SK-N-SH (cell line): ENCODE data around the gene NCBP2L. TPM values are rescaled to one million over a fixed set of nuclear protein-coding genes. Genes with fewer than 3 reads are reported as not detected.

Experiments used
- CTCF ChIA-PET: fragments of 300-600, 350-600 bp; formaldehyde crosslinking; extraction: SDS; loops from one replicate; lab custom pipeline; 2021; lab: Yijun Ruan, JAX
- POLR2A ChIA-PET: fragments of 350-600 bp; sonication (Branson Sonifier 250); formaldehyde crosslinking; extraction: SDS; loops from one replicate; lab custom pipeline; 2020; ENCODE audit warnings: antibody characterized with exemption, inconsistent platforms; lab: Yijun Ruan, JAX
- DNase-seq: peaks from one replicate; pipeline ENCODE4 v3.0.0; 2012
- H2AFZ ChIP-seq: fragments of 200-600 bp; sonication (generic); 2 replicates; pipeline ENCODE4 v1.8.1; 2016; ENCODE audit warnings: antibody characterized with exemption, mild to moderate bottlenecking, low read depth
- H3F3A ChIP-seq: fragments of 200-600 bp; sonication (generic); replicated peaks from 2 replicates; pipeline ENCODE3; 2016; ENCODE audit warnings: antibody characterized with exemption, mild to moderate bottlenecking; ENCODE audit not compliant: insufficient read depth
- H3K27ac ChIP-seq, 2 experiments: fragments of 200-500 bp in 1 of 2; fragments of 200-600 bp in 1 of 2; sonication (Bioruptor generic) in 1 of 2; sonication (generic), shearing (Covaris generic) in 1 of 2; 2 replicates each; pipeline versions ENCODE4 v1.5.1 to v1.6.1; 2014 to 2016; ENCODE audit warnings: low read depth in 2 of 2, inconsistent platforms in 1 of 2, low read length in 1 of 2, mild to moderate bottlenecking in 1 of 2, mixed read lengths in 1 of 2
- H3K27me3 ChIP-seq: fragments of 200-600 bp; sonication (generic), shearing (Covaris generic); 2 replicates; pipeline ENCODE4 v1.6.1; 2016; ENCODE audit warnings: mixed run types; ENCODE audit not compliant: insufficient read depth
- H3K36me3 ChIP-seq, 2 experiments: fragments of 200-500 bp in 1 of 2; fragments of 200-600 bp in 1 of 2; sonication (Bioruptor generic) in 1 of 2; sonication (generic) in 1 of 2; replicated peaks in 1 of 2; 2 replicates each; pipeline versions ENCODE3 to v1.5.1; 2014 to 2016; ENCODE audit warnings: low read length in 1 of 2, mild to moderate bottlenecking in 1 of 2; ENCODE audit not compliant: insufficient read depth in 2 of 2, control insufficient read depth in 1 of 2
- H3K4me1 ChIP-seq, 2 experiments: fragments of 200-500 bp in 1 of 2; fragments of 200-600 bp in 1 of 2; sonication (Bioruptor generic) in 1 of 2; sonication (generic), shearing (Covaris generic) in 1 of 2; 2 replicates each; pipeline versions ENCODE4 v1.5.1 to v1.6.1; 2014 to 2016; ENCODE audit warnings: low read depth in 1 of 2, low read length in 1 of 2, mixed run types in 1 of 2; ENCODE audit not compliant: insufficient read depth in 2 of 2, control insufficient read depth in 1 of 2
- H3K4me2 ChIP-seq: fragments of 200-600 bp; sonication (generic), shearing (Covaris generic); 2 replicates; pipeline ENCODE4 v1.6.1; 2017; ENCODE audit warnings: mixed run types
- H3K4me3 ChIP-seq, 2 experiments: fragments of 200-500 bp in 1 of 2; fragments of 200-600 bp in 1 of 2; sonication (Bioruptor generic) in 1 of 2; sonication (generic), shearing (Covaris generic) in 1 of 2; 2 replicates each; pipeline versions ENCODE4 v1.5.1 to v1.8.1; 2014 to 2016; ENCODE audit warnings: low read depth in 2 of 2, inconsistent platforms in 1 of 2, low read length in 1 of 2, mild to moderate bottlenecking in 1 of 2, mixed read lengths in 1 of 2, moderate library complexity in 1 of 2
- H3K79me2 ChIP-seq: fragments of 200-600 bp; sonication (generic); 2 replicates; pipeline ENCODE4 v1.8.1; 2017; ENCODE audit warnings: mild to moderate bottlenecking; ENCODE audit not compliant: insufficient read depth
- H3K9ac ChIP-seq: fragments of 200-600 bp; sonication (generic); 2 replicates; pipeline ENCODE4 v1.6.1; 2017; ENCODE audit warnings: mixed run types
- H3K9me2 ChIP-seq: fragments of 200-600 bp; sonication (generic); 2 replicates; pipeline ENCODE4 v1.6.1; 2017; ENCODE audit warnings: mixed run types
- H3K9me3 ChIP-seq: fragments of 200-600 bp; sonication (generic); 2 replicates; pipeline ENCODE4 v1.6.1; 2017; ENCODE audit warnings: mixed run types, mild to moderate bottlenecking, moderate library complexity
- H4K20me1 ChIP-seq: fragments of 200-600 bp; sonication (generic); 2 replicates; pipeline ENCODE4 v1.6.1; 2017; ENCODE audit warnings: mild to moderate bottlenecking, mixed run types; ENCODE audit not compliant: insufficient read depth
- CHD2 ChIP-seq: fragments of 150-350 bp; IDR thresholded peaks from 2 replicates; pipeline ENCODE4 v1.6.1; 2018; ENCODE audit warnings: low read length; ENCODE audit not compliant: partially characterized antibody
- ELF1 ChIP-seq: IDR thresholded peaks from 2 replicates; pipeline ENCODE4 v1.4.0; 2012
- EP300 ChIP-seq, 2 experiments: IDR thresholded peaks; 2 replicates each; pipeline versions ENCODE4 v1.4.0 to v1.6.1; 2012; ENCODE audit warnings: borderline replicate concordance in 1 of 2, low read depth in 1 of 2, low read length in 1 of 2
- EZH2phosphoT487 ChIP-seq: fragments of 200-600 bp; sonication (generic); IDR thresholded peaks from 2 replicates; pipeline ENCODE4 v1.6.1; 2017; ENCODE audit warnings: low read depth, mixed run types, mild to moderate bottlenecking, antibody characterized with exemption, moderate library complexity, borderline replicate concordance
- GATA2 ChIP-seq: sonication (generic); formaldehyde crosslinking; IDR thresholded peaks from 2 replicates; pipeline ENCODE4 v1.5.0; 2020; ENCODE audit warnings: mild to moderate bottlenecking, missing genetic modification reagents
- NFIC ChIP-seq: IDR thresholded peaks from 2 replicates; pipeline ENCODE4 v1.4.0; 2012; ENCODE audit warnings: borderline replicate concordance
- NRF1 ChIP-seq: IDR thresholded peaks from 2 replicates; pipeline ENCODE4 v1.6.1; 2012; ENCODE audit warnings: low read depth, mild to moderate bottlenecking, low read length
- RAD21 ChIP-seq: IDR thresholded peaks from 2 replicates; pipeline ENCODE4 v1.6.1; 2012; ENCODE audit warnings: mild to moderate bottlenecking, low read length
- SIN3A ChIP-seq: IDR thresholded peaks from 2 replicates; pipeline ENCODE4 v1.6.1; 2012; ENCODE audit warnings: low read depth, mild to moderate bottlenecking, low read length, moderate library complexity, borderline replicate concordance
- TAF1 ChIP-seq: IDR thresholded peaks from 2 replicates; pipeline ENCODE4 v1.6.1; 2012; ENCODE audit warnings: low read depth, mild to moderate bottlenecking, low read length, moderate library complexity, borderline replicate concordance
- TCF12 ChIP-seq: IDR thresholded peaks from 2 replicates; pipeline ENCODE4 v1.4.0; 2012
- YY1 ChIP-seq: IDR thresholded peaks from 2 replicates; pipeline ENCODE4 v1.4.0; 2012; ENCODE audit warnings: low read depth, mild to moderate bottlenecking
- WGBS: methylation state at CpG from one replicate; pipeline ENCODE4 v1.1.6; 2017; ENCODE audit warnings: low lambda C conversion rate; 5-methylcytosine and 5-hydroxymethylcytosine counted together
- polyA plus RNA-seq, 3 experiments: library from polyadenylated mRNA; depleted of rRNA; stranded (reverse); fragments of >200 nt; gene quantifications; 2 replicates each; pipeline ENCODE4 v1.2.3, GENCODE V29; 2012
- TF ChIP-seq, protein P1 (sequence below): fragments of 200-600 bp; sonication (generic); IDR thresholded peaks from 2 replicates; pipeline ENCODE4 v1.6.1; 2017; ENCODE audit warnings: antibody characterized with exemption, mild to moderate bottlenecking, moderate library complexity
- TF ChIP-seq, protein P2 (sequence below): fragments of 150-350 bp; IDR thresholded peaks from 2 replicates; pipeline ENCODE4 v1.6.1; 2017; ENCODE audit warnings: antibody characterized with exemption, low read length, low read depth, borderline replicate concordance
- TF ChIP-seq, protein P3 (sequence below): IDR thresholded peaks from 2 replicates; pipeline ENCODE4 v1.6.1; 2012; ENCODE audit warnings: mild to moderate bottlenecking, low read depth, low read length, moderate library complexity
- TF ChIP-seq, protein P4 (sequence below): fragments of 150-350 bp; IDR thresholded peaks from 2 replicates; pipeline ENCODE4 v1.6.1; 2016; ENCODE audit warnings: mild to moderate bottlenecking, low read depth, low read length

Gene NCBP2L
- polyA plus RNA-seq, 1 of the 3 experiments (the other 2 are of a cell fraction) = not detected

DNA sequence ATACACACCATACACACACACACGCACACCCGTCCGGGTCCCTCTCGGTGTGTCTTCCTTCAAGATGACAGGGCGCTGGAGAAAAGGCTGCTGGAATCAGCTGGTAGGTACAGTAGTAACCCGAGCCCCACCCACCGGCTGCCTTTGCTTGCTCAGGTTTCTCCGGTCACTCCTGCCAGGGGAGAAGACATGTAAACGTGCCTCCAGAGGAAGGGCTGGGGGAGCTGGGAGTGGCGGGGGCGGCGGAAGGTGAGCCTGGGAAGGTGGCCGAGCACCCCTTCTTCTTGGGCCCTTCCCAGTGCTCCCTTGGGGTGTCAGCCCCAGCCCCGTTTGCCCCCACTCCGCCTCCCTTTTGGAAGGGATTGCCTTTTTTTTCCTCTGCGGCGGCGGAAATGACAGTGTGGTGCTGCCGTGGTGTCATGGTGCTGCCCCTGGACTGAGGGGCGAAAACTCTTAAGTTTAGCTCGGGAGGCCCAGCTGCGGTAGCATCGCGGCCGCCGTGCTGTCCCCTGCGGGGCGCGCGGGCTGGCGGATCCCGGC, 48.2 kb downstream of the NCBP2L start, which contains the start of gene MID2:
MID2 (plus strand) TSS at position 169 of the 540 bp plus-strand sequence. CDS start 561 bp downstream, outside the sequence.
- H3K79me2 ChIP-seq = no peaks in the 10 kb centered on the region
- H3K4me2 ChIP-seq = peak within 1 kb of the TSS; percentile 50
- H2AFZ ChIP-seq = no peak within 1 kb of the TSS
- TF ChIP-seq, protein P1, sequence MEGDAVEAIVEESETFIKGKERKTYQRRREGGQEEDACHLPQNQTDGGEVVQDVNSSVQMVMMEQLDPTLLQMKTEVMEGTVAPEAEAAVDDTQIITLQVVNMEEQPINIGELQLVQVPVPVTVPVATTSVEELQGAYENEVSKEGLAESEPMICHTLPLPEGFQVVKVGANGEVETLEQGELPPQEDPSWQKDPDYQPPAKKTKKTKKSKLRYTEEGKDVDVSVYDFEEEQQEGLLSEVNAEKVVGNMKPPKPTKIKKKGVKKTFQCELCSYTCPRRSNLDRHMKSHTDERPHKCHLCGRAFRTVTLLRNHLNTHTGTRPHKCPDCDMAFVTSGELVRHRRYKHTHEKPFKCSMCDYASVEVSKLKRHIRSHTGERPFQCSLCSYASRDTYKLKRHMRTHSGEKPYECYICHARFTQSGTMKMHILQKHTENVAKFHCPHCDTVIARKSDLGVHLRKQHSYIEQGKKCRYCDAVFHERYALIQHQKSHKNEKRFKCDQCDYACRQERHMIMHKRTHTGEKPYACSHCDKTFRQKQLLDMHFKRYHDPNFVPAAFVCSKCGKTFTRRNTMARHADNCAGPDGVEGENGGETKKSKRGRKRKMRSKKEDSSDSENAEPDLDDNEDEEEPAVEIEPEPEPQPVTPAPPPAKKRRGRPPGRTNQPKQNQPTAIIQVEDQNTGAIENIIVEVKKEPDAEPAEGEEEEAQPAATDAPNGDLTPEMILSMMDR = no peak
- TF ChIP-seq NFIC = no peak
- TF ChIP-seq CHD2 = no peak
- no peak for TF ChIP-seq EP300 (IDR thresholded peaks at IDR 0.05; ENCODE audit: borderline replicate concordance in 1 of 2, low read depth in 1 of 2, low read length in 1 of 2)
- TF ChIP-seq, protein P2, sequence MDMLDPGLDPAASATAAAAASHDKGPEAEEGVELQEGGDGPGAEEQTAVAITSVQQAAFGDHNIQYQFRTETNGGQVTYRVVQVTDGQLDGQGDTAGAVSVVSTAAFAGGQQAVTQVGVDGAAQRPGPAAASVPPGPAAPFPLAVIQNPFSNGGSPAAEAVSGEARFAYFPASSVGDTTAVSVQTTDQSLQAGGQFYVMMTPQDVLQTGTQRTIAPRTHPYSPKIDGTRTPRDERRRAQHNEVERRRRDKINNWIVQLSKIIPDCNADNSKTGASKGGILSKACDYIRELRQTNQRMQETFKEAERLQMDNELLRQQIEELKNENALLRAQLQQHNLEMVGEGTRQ = no peak
- no peak for TF ChIP-seq NRF1
- TF ChIP-seq TAF1 = no peak
- no peak for TF ChIP-seq ELF1
- no peak for TF ChIP-seq GATA2 (CRISPR knock-in tag)
- TF ChIP-seq, protein P3, sequence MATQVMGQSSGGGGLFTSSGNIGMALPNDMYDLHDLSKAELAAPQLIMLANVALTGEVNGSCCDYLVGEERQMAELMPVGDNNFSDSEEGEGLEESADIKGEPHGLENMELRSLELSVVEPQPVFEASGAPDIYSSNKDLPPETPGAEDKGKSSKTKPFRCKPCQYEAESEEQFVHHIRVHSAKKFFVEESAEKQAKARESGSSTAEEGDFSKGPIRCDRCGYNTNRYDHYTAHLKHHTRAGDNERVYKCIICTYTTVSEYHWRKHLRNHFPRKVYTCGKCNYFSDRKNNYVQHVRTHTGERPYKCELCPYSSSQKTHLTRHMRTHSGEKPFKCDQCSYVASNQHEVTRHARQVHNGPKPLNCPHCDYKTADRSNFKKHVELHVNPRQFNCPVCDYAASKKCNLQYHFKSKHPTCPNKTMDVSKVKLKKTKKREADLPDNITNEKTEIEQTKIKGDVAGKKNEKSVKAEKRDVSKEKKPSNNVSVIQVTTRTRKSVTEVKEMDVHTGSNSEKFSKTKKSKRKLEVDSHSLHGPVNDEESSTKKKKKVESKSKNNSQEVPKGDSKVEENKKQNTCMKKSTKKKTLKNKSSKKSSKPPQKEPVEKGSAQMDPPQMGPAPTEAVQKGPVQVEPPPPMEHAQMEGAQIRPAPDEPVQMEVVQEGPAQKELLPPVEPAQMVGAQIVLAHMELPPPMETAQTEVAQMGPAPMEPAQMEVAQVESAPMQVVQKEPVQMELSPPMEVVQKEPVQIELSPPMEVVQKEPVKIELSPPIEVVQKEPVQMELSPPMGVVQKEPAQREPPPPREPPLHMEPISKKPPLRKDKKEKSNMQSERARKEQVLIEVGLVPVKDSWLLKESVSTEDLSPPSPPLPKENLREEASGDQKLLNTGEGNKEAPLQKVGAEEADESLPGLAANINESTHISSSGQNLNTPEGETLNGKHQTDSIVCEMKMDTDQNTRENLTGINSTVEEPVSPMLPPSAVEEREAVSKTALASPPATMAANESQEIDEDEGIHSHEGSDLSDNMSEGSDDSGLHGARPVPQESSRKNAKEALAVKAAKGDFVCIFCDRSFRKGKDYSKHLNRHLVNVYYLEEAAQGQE = no peak
- no peak for TF ChIP-seq YY1
- TF ChIP-seq, protein P4, sequence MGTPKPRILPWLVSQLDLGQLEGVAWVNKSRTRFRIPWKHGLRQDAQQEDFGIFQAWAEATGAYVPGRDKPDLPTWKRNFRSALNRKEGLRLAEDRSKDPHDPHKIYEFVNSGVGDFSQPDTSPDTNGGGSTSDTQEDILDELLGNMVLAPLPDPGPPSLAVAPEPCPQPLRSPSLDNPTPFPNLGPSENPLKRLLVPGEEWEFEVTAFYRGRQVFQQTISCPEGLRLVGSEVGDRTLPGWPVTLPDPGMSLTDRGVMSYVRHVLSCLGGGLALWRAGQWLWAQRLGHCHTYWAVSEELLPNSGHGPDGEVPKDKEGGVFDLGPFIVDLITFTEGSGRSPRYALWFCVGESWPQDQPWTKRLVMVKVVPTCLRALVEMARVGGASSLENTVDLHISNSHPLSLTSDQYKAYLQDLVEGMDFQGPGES = no peak
- TF ChIP-seq TCF12 = no peak
- no peak for TF ChIP-seq EZH2phosphoT487
- TF ChIP-seq RAD21 = no peak
- no peak for TF ChIP-seq SIN3A
- TF ChIP-seq, all 33 proteins: peak for 0
- 22% methylated on average over 19 of the region's 32 CpGs for WGBS
- Histone ChIP-seq H3K27me3 (peaks cover 8% of the 10 kb centered on the region; the same call in 1 of the 2 replicates), H3K9me2 (no peaks in the 10 kb centered on the region), H3K36me3 (no peaks in the 10 kb centered on the region), H3K4me1 (no peaks in the 10 kb centered on the region), H3F3A (no peaks in the 10 kb centered on the region), H3K4me3 (peak within 1 kb of the TSS; percentile 34 to 39; a peak in 3 of 4 replicates), H3K9ac (no peak within 1 kb of the TSS), H3K27ac (no peak within 1 kb of the TSS), H4K20me1 (no peaks in the 10 kb centered on the region), H3K9me3 (no peaks in the 10 kb centered on the region)
- peak; percentile 17 for DNase-seq
- CTCF ChIA-PET = no interaction called here
- POLR2A ChIA-PET = no interaction called here
